ENCODE results near the gene ALOX5. TPM values are rescaled to one million over a fixed set of nuclear protein-coding genes. Genes with fewer than 3 reads are reported as not detected.

The ALOX5 gene
- total and polyA plus RNA-seq, 10 of the 15 experiments (the other 5 are each of a cell fraction or from before 2014, with no cell fraction given): 0.43 to 102 (median 34.2) TPM

GRCh38 chr10:45451407-45451806 lies 77.4 kb downstream of the ALOX5 start:
- WGBS (ENCODE audit: insufficient coverage, insufficient replicate concordance, low lambda C conversion rate, missing lambda C conversion rate): 98% methylated on average over 3 of the region's 3 CpGs
- ChIA-PET POLR2A (no interaction called here), SMC1A (ENCODE audit: uncharacterized antibody, unreplicated experiment) (interaction anchor here (1.0 to 1.1 kb wide), 2 partner anchors 10 to 22 kb away, joined by 4 to 7 read pairs; no protein-coding TSS in a partner anchor), RAD21 (ENCODE audit: unreplicated experiment) (no interaction called here), CTCF (no interaction called here)
- H3K9ac ChIP-seq (ENCODE audit: control insufficient read depth, insufficient read depth, low read length): no peak overlapping the region
- peaks cover 20% of the 10 kb centered on the region for H3K4me1 ChIP-seq (ENCODE audit: control insufficient read depth, insufficient read depth, low read length)
- no peak for FAIRE-seq
- H2AFZ ChIP-seq (ENCODE audit: control insufficient read depth, low read depth, low read length): no peak overlapping the region
- no TSS peak for BruUV-seq (replicated peaks)
- H3K4me3 ChIP-seq: no peak overlapping the region
- no peak for ATAC-seq
- H3K27ac ChIP-seq (ENCODE audit: control insufficient read depth, insufficient read depth): no peak overlapping the region
- intact Hi-C loops (cut with micrococcal nuclease; ENCODE audit: unreplicated experiment): no loop called here
- in situ Hi-C loops (cut with MboI): no loop called here
- no peaks in the 10 kb centered on the region for H3K36me3 ChIP-seq (ENCODE audit: control insufficient read depth in 2 of 2, insufficient read depth in 2 of 2, low read length in 1 of 2)
- DNase-seq (ENCODE audit: low read depth, low spot score): no peak
- TF ChIP-seq PKNOX1 (IDR thresholded peaks at IDR 0.05) (no peak), TBL1XR1 (IDR thresholded peaks at IDR 0.05; ENCODE audit: low read depth, low read length) (no peak)
- H4K20me1 ChIP-seq (ENCODE audit: control insufficient read depth, insufficient read depth): no peaks in the 10 kb centered on the region
- no peaks in the 10 kb centered on the region; the same call in 1 of the 3 replicates for H3K9me3 ChIP-seq (replicated peaks; ENCODE audit: control insufficient read depth, insufficient read depth, low read length)
- H3K4me2 ChIP-seq (ENCODE audit: control insufficient read depth, insufficient read depth): no peak overlapping the region
- no peaks in the 10 kb centered on the region for H3K27me3 ChIP-seq (replicated peaks in 1 of 2; ENCODE audit: control insufficient read depth in 2 of 2, insufficient read depth in 2 of 2, low read length in 1 of 2)
- no peaks in the 10 kb centered on the region for H3K79me2 ChIP-seq (ENCODE audit: control insufficient read depth, insufficient read depth, low read length)

GRCh38 chr10:45452268-45452667 lies 78.3 kb downstream of the ALOX5 start:
- DNase-seq (ENCODE audit: low read depth, low spot score) (no peak), FAIRE-seq (no peak), ATAC-seq (no peak)
- no peaks in the 10 kb centered on the region for H3K79me2 ChIP-seq (ENCODE audit: control insufficient read depth, insufficient read depth, low read length)
- ChIA-PET CTCF (interaction anchor here (1.4 kb wide), 1 partner anchor 14 kb away, joined by 3 read pairs; no protein-coding TSS in a partner anchor), POLR2A (no interaction called here), SMC1A (ENCODE audit: uncharacterized antibody, unreplicated experiment) (interaction anchor here (1.0 kb wide), 1 partner anchor 10 kb away, joined by 5 read pairs; no protein-coding TSS in a partner anchor), RAD21 (ENCODE audit: unreplicated experiment) (no interaction called here)
- no peaks in the 10 kb centered on the region; the same call in 1 of the 3 replicates for H3K9me3 ChIP-seq (replicated peaks; ENCODE audit: control insufficient read depth, insufficient read depth, low read length)
- intact Hi-C loops (cut with micrococcal nuclease; ENCODE audit: unreplicated experiment): no loop called here
- no TSS peak for BruUV-seq (replicated peaks)
- in situ Hi-C loops (cut with MboI): no loop called here
- no peak overlapping the region for H3K9ac ChIP-seq (ENCODE audit: control insufficient read depth, insufficient read depth, low read length)
- H3K27ac ChIP-seq (ENCODE audit: control insufficient read depth, insufficient read depth): no peak overlapping the region
- H3K36me3 ChIP-seq (ENCODE audit: control insufficient read depth in 2 of 2, insufficient read depth in 2 of 2, low read length in 1 of 2): no peaks in the 10 kb centered on the region
- peaks cover 20% of the 10 kb centered on the region for H3K4me1 ChIP-seq (ENCODE audit: control insufficient read depth, insufficient read depth, low read length)
- no peaks in the 10 kb centered on the region for H4K20me1 ChIP-seq (ENCODE audit: control insufficient read depth, insufficient read depth)
- H2AFZ ChIP-seq (ENCODE audit: control insufficient read depth, low read depth, low read length): no peak overlapping the region
- no peak overlapping the region for H3K4me3 ChIP-seq
- H3K27me3 ChIP-seq (replicated peaks in 1 of 2; ENCODE audit: control insufficient read depth in 2 of 2, insufficient read depth in 2 of 2, low read length in 1 of 2): no peaks in the 10 kb centered on the region
- no peak overlapping the region for H3K4me2 ChIP-seq (ENCODE audit: control insufficient read depth, insufficient read depth)
- peak; percentile 53; the same call in 1 of the 2 replicates for TF ChIP-seq JUNB (IDR thresholded peaks at IDR 0.05)
- no peak for TF ChIP-seq NFYA (IDR thresholded peaks at IDR 0.05; ENCODE audit: borderline replicate concordance, low read depth, low read length)
- TF ChIP-seq RB1 (IDR thresholded peaks at IDR 0.05; ENCODE audit: borderline replicate concordance): no peak
- TF ChIP-seq NFIC (IDR thresholded peaks at IDR 0.05; ENCODE audit: low read depth, low read length): peak; percentile 55; the same call in 1 of the 2 replicates
- TF ChIP-seq KAT2A (conservative IDR thresholded peaks at IDR 0.05; ENCODE audit: control insufficient read depth, low read depth, low read length): no peak
- TF ChIP-seq NR2F1 (conservative IDR thresholded peaks at IDR 0.05): no peak
- TF ChIP-seq GABPA (IDR thresholded peaks at IDR 0.05; ENCODE audit: low read depth): no peak
- peak; percentile 82 for TF ChIP-seq RUNX3 (IDR thresholded peaks at IDR 0.05; ENCODE audit: low read length)
- TF ChIP-seq MXI1 (IDR thresholded peaks at IDR 0.05; ENCODE audit: low read depth, low read length): no peak
- no peak for TF ChIP-seq ZNF207 (IDR thresholded peaks at IDR 0.05; ENCODE audit: borderline replicate concordance)
- no peak for TF ChIP-seq ETV6 (conservative IDR thresholded peaks at IDR 0.05 in 1 of 2, IDR thresholded peaks at IDR 0.05 in 1 of 2; ENCODE audit: borderline replicate concordance in 1 of 2, low read depth in 1 of 2)
- TF ChIP-seq HDAC2 (IDR thresholded peaks at IDR 0.05): no peak
- TF ChIP-seq SMARCA5 (IDR thresholded peaks at IDR 0.05): no peak
- TF ChIP-seq CHD4 (IDR thresholded peaks at IDR 0.05): no peak
